NCI-H1092 treated with DMSO at 0.1 percent for 48 hours (cell line): ENCODE results near the gene RND3.

Source experiments
- DNase-seq: peaks from one replicate; lab custom pipeline; 2025; lab: John Stamatoyannopoulos, UW

Gene RND3

DNA sequence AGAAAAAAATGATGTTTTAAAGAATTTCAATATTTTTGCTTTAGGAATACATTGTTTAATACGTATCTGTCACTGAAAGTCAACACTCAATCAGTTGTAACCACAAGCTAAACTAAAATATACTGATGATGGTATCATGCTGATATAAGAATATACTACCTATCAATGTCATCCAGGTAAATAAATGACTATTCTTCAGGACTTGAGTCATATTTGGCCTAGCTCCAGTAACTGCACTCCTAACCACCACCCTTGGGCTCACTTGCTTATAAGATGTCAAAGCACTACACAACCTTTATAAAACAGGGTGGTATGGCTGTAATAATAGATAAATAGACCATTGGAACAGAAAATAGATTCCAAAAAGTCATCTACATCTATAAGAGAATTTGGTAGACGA lies 48.8 kb downstream of the RND3 start:
- DNase-seq, result no peak

DNA sequence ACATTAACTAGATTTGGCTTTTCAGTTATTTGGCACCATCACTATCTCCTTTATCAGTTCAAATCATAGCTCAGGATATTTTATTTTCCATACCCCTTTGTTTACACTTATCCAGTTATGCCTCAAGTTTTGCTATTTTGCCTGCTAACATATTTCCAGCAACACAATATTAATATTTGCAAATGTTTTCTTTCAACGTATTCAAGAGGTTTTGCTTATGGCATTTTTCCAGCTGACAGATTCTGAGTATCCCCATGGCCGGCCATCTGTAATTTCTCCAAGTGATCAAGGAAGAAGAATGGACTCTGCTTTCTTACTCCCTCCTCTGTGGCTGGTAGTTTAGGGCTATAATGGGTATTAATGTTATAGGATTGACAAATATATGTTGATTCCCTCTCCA lies 49.4 kb downstream of the RND3 start:
- DNase-seq, result no peak

DNA sequence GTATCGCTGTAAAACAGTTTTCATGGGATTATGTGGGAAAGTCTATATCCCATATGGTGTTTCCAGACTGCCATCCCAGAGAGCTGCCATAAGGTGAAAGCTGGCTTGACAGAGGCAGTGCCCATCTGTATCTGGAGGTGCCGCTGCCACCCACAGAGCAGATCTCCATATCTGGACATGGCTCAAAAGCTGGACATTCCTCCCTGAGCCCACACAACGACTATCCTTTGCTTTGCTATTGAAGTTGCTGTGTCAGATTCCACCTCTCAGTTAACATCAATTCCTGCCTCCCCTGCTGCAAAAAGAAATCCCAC lies 55.2 kb downstream of the RND3 start:
- no peak for DNase-seq

DNA sequence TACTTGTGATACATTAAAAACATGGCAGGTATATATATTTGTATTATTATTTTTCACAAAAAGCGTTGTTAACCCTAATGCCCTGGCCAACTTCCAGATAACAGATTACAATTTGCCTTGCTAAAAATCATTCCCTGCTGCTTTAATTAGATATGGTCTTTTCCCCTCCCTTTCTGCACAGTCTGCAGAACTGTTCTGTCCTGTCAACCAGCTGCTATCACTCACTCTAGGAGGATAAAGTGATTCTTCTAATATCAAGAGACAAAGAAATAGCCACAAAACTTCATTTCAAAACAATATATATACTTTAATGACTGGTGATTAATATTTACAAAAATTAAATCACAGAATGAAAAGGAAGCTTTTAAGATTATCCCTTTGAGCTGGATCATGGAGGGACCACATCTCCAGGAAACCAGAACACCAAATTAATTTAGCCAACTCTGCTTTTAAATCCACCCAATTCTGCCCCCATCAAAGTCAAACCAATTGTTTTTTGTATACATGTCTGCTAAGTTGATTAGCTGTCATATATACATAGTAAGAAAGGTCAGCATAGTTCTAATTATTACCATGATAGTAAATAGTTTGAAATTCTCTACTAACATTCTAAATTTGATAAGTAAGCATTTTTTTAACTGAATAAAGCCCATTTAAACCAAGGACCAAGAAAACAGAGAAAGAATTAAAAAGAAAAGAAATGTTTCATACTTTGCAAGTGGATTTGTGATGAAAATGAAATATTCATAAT lies 55.7 kb downstream of the RND3 start:
- DNase-seq, result no peak

DNA sequence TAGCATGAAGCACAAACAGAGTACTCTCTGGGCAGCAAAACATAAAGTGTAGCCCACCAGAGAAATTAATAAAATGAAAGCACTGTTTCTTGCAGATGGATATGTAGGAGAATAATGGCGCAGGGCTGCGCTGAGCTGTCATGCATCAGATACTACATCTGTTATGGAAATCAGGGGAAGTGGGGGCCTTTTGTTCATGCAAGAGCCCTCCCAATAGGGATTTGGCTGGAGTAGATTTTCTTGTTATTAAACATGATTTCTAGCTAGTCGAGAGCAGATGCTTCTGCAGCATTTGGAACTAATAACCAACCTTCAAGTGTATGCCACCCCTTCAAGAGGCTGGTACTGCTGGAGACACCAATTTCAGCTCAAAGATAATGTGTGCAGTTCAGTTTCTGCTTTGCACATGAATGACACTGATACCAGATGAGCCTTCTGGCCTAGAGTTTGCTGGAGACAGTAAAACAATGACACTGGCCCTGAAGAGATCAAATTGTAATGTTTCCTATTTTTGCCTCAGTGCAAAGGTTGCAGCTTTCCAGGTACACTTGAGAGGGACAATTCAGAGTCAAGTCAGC lies 58.0 kb downstream of the RND3 start:
- DNase-seq, result no peak

DNA sequence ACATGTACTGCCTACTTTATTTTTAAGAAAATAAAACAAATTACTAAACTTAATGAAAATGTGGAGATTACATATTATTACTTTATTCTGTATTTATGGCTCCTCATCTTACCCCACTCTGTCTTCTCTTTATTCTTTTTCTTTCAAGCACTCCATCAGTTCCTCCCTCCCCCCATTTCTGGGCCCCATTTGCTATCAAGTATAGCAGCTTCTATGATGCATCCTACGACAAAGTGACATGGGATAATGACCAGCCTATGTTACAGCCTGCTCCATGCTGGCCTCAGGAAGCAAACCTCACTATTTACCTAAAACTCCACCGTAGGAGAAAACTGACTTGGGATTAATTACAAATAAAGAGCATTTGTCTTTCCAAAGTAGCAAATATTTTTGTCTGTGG lies 58.8 kb downstream of the RND3 start:
- DNase-seq, result no peak

DNA sequence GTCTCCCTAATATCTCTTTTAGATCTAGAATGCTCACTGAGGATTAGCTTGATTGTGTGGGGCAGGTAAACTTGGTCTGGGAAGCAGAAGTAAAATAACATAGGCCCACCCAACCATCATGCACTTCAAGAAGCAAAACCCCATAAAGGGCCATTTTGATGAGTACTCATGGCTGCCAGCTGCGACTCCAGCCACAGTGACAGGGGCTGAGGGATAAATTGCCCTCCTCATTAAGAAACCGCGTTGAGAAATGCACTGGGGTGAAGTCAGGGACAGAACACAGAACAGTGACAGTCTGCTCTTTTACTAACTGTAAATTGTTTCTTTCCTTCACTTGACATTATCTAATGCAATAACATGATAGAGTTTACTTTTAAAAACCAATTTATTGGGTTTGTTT lies 60.2 kb downstream of the RND3 start:
- no peak for DNase-seq

DNA sequence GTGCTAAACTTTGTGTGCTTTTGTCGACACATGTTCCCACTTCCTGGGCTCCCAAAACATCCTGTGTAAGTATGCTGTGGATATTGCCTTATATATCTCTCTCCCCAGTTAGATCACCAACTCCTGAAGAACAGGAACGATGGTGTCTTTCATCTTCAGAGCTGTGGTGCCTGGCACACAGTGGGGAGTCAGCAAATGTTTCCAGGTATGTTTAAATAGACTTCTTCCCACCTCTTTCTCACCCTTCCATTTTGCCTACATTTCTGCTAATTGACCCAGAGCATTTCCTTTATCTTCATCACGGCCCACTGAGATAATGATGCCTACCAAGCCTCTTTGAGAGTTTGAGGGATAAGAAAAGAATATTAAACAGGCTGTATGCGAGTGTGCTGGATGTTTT lies 60.7 kb downstream of the RND3 start:
- no peak for DNase-seq

DNA sequence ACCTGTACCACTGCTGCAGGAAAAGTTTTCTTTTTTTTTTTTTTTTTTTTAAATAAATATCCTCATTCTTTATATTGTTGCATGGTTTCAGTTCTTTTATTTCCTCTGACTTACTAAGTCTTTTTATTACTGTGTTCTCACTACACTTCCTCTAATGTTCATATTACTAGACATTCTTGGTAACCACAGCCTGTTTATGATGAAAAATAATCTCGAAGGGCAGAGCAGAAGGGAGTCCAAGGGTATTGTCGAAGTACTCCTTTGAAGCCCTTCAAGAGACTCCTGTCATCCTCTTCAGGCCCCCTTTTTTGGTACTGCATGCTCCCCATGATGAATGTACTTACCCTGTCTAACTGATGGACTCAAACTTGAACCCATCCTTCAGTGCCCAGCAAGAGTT lies 61.2 kb downstream of the RND3 start:
- DNase-seq, result no peak

DNA sequence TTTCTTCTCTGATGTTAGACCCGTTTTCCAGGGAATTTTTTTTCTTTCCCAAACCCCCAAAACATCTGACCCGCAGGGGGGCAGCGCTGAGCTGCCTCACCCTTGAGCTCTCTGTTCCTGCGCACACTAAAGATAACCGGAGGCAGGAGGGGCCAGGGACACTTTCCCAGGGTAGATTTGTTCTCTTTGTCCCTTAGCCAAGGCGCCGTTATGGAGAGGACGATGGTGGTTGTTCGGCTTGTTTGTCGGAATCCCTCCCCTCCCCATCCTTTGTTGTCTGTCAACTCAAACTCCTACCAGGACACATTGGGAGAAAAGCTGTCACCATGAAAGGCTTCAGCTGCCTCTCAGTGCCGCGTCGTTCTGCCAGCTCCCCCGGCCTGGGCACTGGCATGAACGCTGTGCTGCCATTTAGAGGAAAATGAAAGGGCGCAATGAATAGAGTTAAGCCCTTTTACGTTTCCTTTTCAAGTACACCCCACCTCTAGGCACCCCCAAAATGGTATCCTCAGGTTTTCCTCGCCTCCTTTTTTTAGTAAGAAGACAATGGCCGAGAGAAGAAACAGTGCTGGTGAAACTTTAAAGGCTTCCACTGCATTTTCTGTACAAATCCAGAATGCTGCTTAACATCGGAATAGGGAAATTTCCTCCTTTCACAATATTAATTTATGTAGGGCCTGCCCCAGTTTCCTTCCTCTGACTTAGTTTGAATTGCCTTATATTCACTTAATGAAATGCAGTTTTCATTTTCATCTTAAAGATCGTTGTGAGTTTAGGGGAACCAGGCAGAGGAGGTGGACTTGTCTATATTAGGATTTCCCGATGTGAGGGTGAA lies 62.1 kb downstream of the RND3 start:
- no peak for DNase-seq

DNA sequence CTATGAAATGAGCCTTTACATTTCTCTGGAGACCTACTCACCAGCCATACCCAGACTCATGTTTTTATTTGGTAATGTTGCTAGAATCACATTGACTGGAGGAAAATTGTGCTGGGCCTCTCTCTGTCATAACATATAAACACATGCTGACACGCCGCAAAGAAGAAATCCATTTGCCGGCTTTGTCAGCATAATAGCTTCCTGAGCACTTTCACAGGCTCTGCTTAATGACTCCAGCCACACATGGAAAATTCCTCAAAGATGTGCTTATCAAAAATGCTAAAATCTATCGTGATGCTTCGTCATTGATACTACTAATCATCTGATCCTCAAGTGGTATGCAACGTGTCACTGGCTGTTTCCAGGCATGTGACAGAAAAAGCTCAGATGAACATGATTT lies 63.1 kb downstream of the RND3 start:
- no peak for DNase-seq

DNA sequence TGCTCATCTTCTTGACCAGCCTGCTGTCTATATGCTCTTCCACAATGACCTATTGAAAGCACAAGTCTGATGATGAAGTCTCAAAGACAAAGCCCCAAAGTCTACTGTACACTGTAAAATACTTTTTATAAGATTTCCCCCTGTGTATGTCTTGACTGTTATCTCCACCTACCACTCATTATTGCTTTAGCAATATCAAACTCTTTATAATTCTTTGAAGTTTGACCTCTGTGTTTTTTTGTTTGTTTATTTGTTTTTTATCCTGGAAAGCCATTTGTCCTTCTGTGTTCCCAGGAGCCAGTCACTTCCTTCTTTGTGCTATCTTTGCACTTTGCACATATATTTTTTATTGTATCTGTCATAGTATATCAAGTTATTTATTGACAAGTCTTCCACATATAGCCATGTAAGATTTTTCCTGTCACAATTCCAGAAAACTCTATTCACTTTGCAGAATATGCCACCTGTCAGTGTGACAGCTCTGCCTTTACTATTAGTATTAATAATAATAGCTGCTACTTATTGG lies 66.3 kb downstream of the RND3 start:
- no peak for DNase-seq

DNA sequence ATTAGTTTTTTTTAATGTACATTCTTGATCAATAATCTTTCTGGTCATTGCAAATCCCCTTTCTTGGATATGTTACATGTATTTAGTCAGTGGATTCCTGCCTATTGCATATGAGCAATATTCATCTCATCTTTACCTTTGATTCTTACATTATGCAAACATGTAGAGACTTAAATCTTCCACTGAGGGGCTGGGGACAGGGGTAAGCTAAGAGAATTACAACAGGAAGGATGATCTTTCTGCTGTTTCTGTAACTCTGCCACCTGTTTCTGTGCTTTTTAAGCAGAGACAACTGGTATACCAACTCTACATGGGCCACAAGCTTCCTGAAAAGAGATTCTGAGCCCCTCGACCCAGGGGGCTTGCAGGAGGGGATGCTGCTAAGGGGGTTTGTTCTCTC lies 68.6 kb downstream of the RND3 start:
- no peak for DNase-seq
